ENCODE data around the gene PLAU. TPM values are rescaled to one million over a fixed set of nuclear protein-coding genes. Genes with fewer than 3 reads are reported as not detected.

PLAU gene
- 10 to 100 TPM in 3 of 6 donors, 1 to 10 TPM in 3; 8.2 to 38.8 (median 12.4) TPM for total RNA-seq

GRCh38 chr10:73910764-73911552 is at the start of gene PLAU:
Gene PLAU, plus strand, starts transcription at chr10:73911132. Its CDS starts 424 bp downstream, at chr10:73911556.
- Histone ChIP-seq H3K36me3 (peaks cover 0 to 8% (median 0%) of the 10 kb centered on the region in 4 donors), H3K27me3 (no peaks in the 10 kb centered on the region), H3K4me1 (peaks cover 45 to 72% (median 50%) of the 10 kb centered on the region in 4 donors), H3K4me3 (peak within 1 kb of the TSS; percentile 49 to 81 (median 63)), H3K27ac (peak within 1 kb of the TSS; percentile 67 to 88 (median 84)), H3K9me3 (no peaks in the 10 kb centered on the region)
- peak in 2 of 4 donors; percentile 49 to 76 for TF ChIP-seq POLR2A (IDR thresholded peaks at IDR 0.05)
- no peak for TF ChIP-seq POLR2AphosphoS5 (IDR thresholded peaks at IDR 0.05)
- 1 to 2% methylated on average over 29 to 46 of the region's 74 CpGs for WGBS, 2 donors
- peak in 1 of 2 donors; percentile 43 for ATAC-seq (ENCODE audit: low FRiP score in 2 of 2)
- DNase-seq: peak; percentile 65 to 91

GRCh38 chr10:73862011-73862410 is 48.9 kb upstream of the PLAU start:
- Histone ChIP-seq H3K27ac (peak overlapping the region in 1 of 4 donors; percentile 35), H3K27me3 (no peaks in the 10 kb centered on the region), H3K9me3 (no peaks in the 10 kb centered on the region), H3K4me3 (no peak overlapping the region), H3K4me1 (peaks cover 20 to 29% (median 23%) of the 10 kb centered on the region in 4 donors), H3K36me3 (peaks cover 0 to 30% (median 25%) of the 10 kb centered on the region in 4 donors)
- 57 to 69% methylated on average over 8 of the region's 8 CpGs for WGBS, 2 donors
- ATAC-seq (ENCODE audit: low FRiP score in 2 of 2) (no peak), DNase-seq (no peak)
- no peak for TF ChIP-seq EP300 (IDR thresholded peaks at IDR 0.05)
- no peak for TF ChIP-seq POLR2A (IDR thresholded peaks at IDR 0.05)
- TF ChIP-seq CTCF (IDR thresholded peaks at IDR 0.05): no peak
- TF ChIP-seq POLR2AphosphoS5 (IDR thresholded peaks at IDR 0.05): no peak

DNA sequence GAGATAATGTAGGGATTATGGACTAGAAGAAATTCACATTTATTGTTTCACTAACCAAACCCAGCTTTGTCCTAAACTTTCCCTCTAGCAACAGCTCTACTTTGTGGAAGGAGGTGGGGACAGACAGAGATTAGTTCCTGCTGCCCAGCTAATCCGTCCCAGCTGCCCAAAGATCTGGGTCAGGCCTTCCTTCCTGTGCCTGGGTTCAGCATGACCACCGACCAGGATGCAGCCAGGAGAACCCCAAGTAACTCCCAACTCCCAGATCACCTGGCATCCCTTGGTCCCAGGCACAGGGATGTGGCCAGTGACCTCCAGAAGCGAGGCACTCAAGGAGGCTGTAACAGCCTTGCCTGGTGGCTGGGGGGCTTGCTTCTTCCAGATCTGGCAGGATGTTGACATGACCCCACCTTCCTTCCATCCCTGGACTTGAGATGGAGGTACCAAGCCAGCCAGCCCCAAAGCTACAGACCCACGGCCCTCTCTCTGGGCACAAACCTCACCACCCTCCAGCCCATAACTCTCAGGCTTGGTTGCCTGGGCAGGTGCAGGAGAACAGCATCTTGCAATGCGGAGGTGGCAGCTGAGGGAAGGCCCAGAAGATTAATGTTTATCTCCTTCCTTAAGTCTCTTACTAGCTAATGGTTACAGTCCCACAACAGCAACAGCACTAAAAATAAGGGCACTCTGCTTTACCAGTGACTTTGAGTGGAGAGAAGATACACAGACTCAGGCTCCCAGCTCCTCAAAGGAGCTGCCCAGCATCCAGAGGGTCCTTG is 47.7 kb upstream of the PLAU start:
- DNase-seq (no peak), ATAC-seq (ENCODE audit: low FRiP score in 2 of 2) (no peak)
- 79 to 82% methylated on average over 5 of the region's 5 CpGs for WGBS, 2 donors
- Histone ChIP-seq H3K4me1 (peaks cover 24 to 42% (median 29%) of the 10 kb centered on the region in 4 donors), H3K9me3 (no peaks in the 10 kb centered on the region), H3K27ac (peak overlapping the region in 2 of 4 donors; percentile 60 to 88), H3K27me3 (no peaks in the 10 kb centered on the region), H3K36me3 (peaks cover 0 to 35% (median 30%) of the 10 kb centered on the region in 4 donors), H3K4me3 (no peak overlapping the region)
- TF ChIP-seq POLR2A (IDR thresholded peaks at IDR 0.05) (no peak), POLR2AphosphoS5 (IDR thresholded peaks at IDR 0.05) (no peak), EP300 (IDR thresholded peaks at IDR 0.05) (no peak)

DNA sequence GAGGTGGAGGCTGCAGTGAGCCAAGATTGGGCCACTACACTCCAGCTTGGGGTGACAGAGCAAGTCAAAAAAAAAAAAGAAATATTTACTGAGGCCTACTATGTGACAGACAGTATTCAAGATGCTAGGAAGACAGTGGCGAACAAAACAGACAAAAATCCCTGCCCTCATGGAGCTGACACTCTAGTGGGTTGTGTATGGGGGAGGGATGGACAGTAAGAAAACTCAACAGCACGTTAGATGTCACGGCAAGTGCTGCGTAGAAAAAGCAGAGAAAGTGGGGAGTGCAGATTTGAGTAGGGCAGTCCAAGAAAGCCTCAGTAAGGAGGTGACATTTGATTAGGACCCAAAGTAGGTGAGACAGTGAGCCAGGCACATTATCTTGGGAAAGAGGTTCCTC is 46.7 kb upstream of the PLAU start:
- DNase-seq (no peak), ATAC-seq (ENCODE audit: low FRiP score in 2 of 2) (no peak)
- Histone ChIP-seq H3K36me3 (peaks cover 0 to 37% (median 26%) of the 10 kb centered on the region in 4 donors), H3K27ac (peak overlapping the region in 2 of 4 donors; percentile 88), H3K9me3 (no peaks in the 10 kb centered on the region), H3K4me3 (no peak overlapping the region), H3K4me1 (peaks cover 24 to 43% (median 30%) of the 10 kb centered on the region in 4 donors), H3K27me3 (no peaks in the 10 kb centered on the region)
- TF ChIP-seq CTCF (IDR thresholded peaks at IDR 0.05) (no peak), POLR2AphosphoS5 (IDR thresholded peaks at IDR 0.05) (no peak), EP300 (IDR thresholded peaks at IDR 0.05) (no peak), POLR2A (IDR thresholded peaks at IDR 0.05) (no peak)
- WGBS, 2 donors: 93 to 97% methylated on average over 4 of the region's 4 CpGs

DNA sequence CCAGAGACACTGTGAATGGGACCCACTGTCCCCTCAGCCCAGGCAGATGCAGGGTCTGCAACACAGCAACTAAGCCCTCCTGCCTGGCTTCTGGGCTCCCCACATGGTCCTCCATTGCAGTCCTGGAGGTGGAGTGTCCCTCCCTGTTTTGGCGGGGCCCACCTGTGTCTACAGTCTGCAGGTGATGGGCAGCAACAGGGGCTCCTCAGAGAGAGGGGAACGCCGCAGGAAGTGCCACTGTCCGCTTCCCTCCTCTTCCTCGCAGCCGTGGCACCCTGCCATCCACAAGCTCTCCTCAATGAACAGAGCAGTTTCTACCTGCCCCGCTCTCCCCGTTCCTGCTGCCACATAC is 45.8 kb upstream of the PLAU start:
- Histone ChIP-seq H3K36me3 (peaks cover 0 to 34% (median 21%) of the 10 kb centered on the region in 4 donors), H3K4me1 (peaks cover 24 to 43% (median 30%) of the 10 kb centered on the region in 4 donors), H3K9me3 (no peaks in the 10 kb centered on the region), H3K27me3 (no peaks in the 10 kb centered on the region), H3K4me3 (peak overlapping the region in 2 of 4 donors; percentile 10 to 29), H3K27ac (peak overlapping the region; percentile 58 to 88 (median 80))
- no peak for ATAC-seq (ENCODE audit: low FRiP score in 2 of 2)
- DNase-seq: no peak
- 36 to 45% methylated on average over 6 to 8 of the region's 8 CpGs for whole genome bisulfite sequencing, 2 donors
- TF ChIP-seq EP300 (IDR thresholded peaks at IDR 0.05): no peak
- TF ChIP-seq CTCF (IDR thresholded peaks at IDR 0.05): no peak
- no peak for TF ChIP-seq POLR2A (IDR thresholded peaks at IDR 0.05)
- no peak for TF ChIP-seq POLR2AphosphoS5 (IDR thresholded peaks at IDR 0.05)

All from upper lobe of left lung (tissue), 6 donors.